ENCODE data around the gene CHST11. TPM values are rescaled to one million over a fixed set of nuclear protein-coding genes. Genes with fewer than 3 reads are reported as not detected.

Gene CHST11
- total and polyA plus RNA-seq, 10 of the 15 experiments (the other 5 are each of a cell fraction or from before 2014, with no cell fraction given), result 1.9 to 38.1 (median 17.2) TPM

DNA sequence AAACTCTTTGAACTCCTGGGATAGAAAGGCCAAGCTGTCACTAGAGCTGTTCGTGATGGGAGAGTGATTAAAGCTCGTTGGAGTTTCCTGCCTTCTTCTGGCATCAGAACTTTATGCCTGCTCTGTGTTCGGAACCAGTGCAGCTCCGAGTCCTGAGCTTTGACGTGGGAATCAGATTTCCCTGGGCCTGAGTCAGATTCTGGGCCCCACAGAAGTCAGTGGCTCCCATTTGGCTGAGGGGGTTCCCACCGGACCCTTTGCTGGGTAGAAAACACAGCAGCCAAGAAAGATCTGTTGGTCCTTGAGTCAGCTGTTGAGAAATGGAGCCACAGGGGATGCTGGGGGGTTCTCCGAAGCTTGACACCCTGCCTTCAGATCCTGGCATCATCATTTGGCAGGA lies 238.0 kb downstream of the CHST11 start:
- TF ChIP-seq, protein P1, sequence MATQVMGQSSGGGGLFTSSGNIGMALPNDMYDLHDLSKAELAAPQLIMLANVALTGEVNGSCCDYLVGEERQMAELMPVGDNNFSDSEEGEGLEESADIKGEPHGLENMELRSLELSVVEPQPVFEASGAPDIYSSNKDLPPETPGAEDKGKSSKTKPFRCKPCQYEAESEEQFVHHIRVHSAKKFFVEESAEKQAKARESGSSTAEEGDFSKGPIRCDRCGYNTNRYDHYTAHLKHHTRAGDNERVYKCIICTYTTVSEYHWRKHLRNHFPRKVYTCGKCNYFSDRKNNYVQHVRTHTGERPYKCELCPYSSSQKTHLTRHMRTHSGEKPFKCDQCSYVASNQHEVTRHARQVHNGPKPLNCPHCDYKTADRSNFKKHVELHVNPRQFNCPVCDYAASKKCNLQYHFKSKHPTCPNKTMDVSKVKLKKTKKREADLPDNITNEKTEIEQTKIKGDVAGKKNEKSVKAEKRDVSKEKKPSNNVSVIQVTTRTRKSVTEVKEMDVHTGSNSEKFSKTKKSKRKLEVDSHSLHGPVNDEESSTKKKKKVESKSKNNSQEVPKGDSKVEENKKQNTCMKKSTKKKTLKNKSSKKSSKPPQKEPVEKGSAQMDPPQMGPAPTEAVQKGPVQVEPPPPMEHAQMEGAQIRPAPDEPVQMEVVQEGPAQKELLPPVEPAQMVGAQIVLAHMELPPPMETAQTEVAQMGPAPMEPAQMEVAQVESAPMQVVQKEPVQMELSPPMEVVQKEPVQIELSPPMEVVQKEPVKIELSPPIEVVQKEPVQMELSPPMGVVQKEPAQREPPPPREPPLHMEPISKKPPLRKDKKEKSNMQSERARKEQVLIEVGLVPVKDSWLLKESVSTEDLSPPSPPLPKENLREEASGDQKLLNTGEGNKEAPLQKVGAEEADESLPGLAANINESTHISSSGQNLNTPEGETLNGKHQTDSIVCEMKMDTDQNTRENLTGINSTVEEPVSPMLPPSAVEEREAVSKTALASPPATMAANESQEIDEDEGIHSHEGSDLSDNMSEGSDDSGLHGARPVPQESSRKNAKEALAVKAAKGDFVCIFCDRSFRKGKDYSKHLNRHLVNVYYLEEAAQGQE (IDR thresholded peaks at IDR 0.05; ENCODE audit: low read depth, low read length), result no peak
- TF ChIP-seq MYC (IDR thresholded peaks at IDR 0.05; ENCODE audit: insufficient read depth, insufficient read length, insufficient replicate concordance, low read length, severe bottlenecking) (no peak), ZNF384 (IDR thresholded peaks at IDR 0.05; ENCODE audit: borderline replicate concordance, low read depth, low read length) (no peak), EED (IDR thresholded peaks at IDR 0.05; ENCODE audit: low read depth) (no peak), DPF2 (IDR thresholded peaks at IDR 0.05) (no peak), TBL1XR1 (IDR thresholded peaks at IDR 0.05; ENCODE audit: low read depth, low read length) (no peak), POLR2AphosphoS5 (IDR thresholded peaks at IDR 0.05; ENCODE audit: low read length) (no peak), IRF3 (IDR thresholded peaks at IDR 0.05) (no peak), ZNF207 (IDR thresholded peaks at IDR 0.05; ENCODE audit: borderline replicate concordance) (no peak), MTA3 (IDR thresholded peaks at IDR 0.05; ENCODE audit: borderline replicate concordance, low read length) (no peak), CHD2 (IDR thresholded peaks at IDR 0.05; ENCODE audit: borderline replicate concordance, low read depth, low read length) (no peak), ZNF592 (IDR thresholded peaks at IDR 0.05) (no peak), RB1 (IDR thresholded peaks at IDR 0.05; ENCODE audit: borderline replicate concordance) (no peak)
- peak overlapping the region; percentile 57 for H3K27ac ChIP-seq (ENCODE audit: control insufficient read depth, insufficient read depth)
- H2AFZ ChIP-seq (ENCODE audit: control insufficient read depth, low read depth, low read length), result no peak overlapping the region
- H3K9ac ChIP-seq (ENCODE audit: control insufficient read depth, insufficient read depth, low read length), result no peak overlapping the region
- ChIA-PET CTCF (interaction anchor here (0.7 to 1.8 kb wide), 10 partner anchors 10 to 360 kb away, joined by 3 to 7 read pairs (median 4); no protein-coding TSS in a partner anchor), SMC1A (ENCODE audit: uncharacterized antibody, unreplicated experiment) (interaction anchor here (0.9 to 5.4 kb wide), 22 partner anchors 11 to 336 kb away, joined by 3 to 47 read pairs (median 4); no protein-coding TSS in a partner anchor), POLR2A (interaction anchor here (1.2 to 2.4 kb wide), 2 partner anchors 9 to 23 kb away, joined by 4 to 10 read pairs; no protein-coding TSS in a partner anchor), RAD21 (ENCODE audit: unreplicated experiment) (interaction anchor here (1.0 to 5.8 kb wide), 18 partner anchors 11 to 358 kb away, joined by 3 to 38 read pairs (median 6); no protein-coding TSS in a partner anchor)
- no peaks in the 10 kb centered on the region for H3K27me3 ChIP-seq (replicated peaks in 1 of 2; ENCODE audit: control insufficient read depth in 2 of 2, insufficient read depth in 2 of 2, low read length in 1 of 2)
- H3K4me1 ChIP-seq (ENCODE audit: control insufficient read depth, insufficient read depth, low read length), result peaks cover 42% of the 10 kb centered on the region
- peak overlapping the region; percentile 68 for H3K4me2 ChIP-seq (ENCODE audit: control insufficient read depth, insufficient read depth)
- H3K79me2 ChIP-seq (ENCODE audit: control insufficient read depth, insufficient read depth, low read length), result peaks cover 3% of the 10 kb centered on the region
- no peak for ATAC-seq
- no peaks in the 10 kb centered on the region for H3K36me3 ChIP-seq (ENCODE audit: control insufficient read depth in 2 of 2, insufficient read depth in 2 of 2, low read length in 1 of 2)
- intact Hi-C loops (cut with micrococcal nuclease; ENCODE audit: unreplicated experiment) (no loop called here), in situ Hi-C loops (cut with MboI) (no loop called here)
- WGBS (ENCODE audit: insufficient coverage, insufficient replicate concordance, low lambda C conversion rate, missing lambda C conversion rate), result 96% methylated on average over 7 of the region's 7 CpGs
- BruUV-seq (replicated peaks), result no TSS peak
- no peak for DNase-seq (ENCODE audit: low read depth, low spot score)
- no peak overlapping the region for H3K4me3 ChIP-seq
- peaks cover 3% of the 10 kb centered on the region; the same call in 2 of the 3 replicates for H3K9me3 ChIP-seq (replicated peaks; ENCODE audit: control insufficient read depth, insufficient read depth, low read length)
- H4K20me1 ChIP-seq (ENCODE audit: control insufficient read depth, insufficient read depth), result no peaks in the 10 kb centered on the region
- FAIRE-seq, result no peak
